GM19328 (cell line): Measurements from ENCODE around the gene CLDN12.
"Not testable (repeated sequence)": the region's sequence is repeated elsewhere in the genome, so short reads cannot be mapped to it uniquely, and the experiment has no call there.

Experiments
- ATAC-seq: cut with Tn5 transposase; IDR thresholded peaks from one replicate; pipeline ENCODE4 v1.9.1; 2021; ENCODE audit warnings: mild to moderate bottlenecking, moderate library complexity; ENCODE audit not compliant: unreplicated experiment

CLDN12 gene

GRCh38 chr7:90432752-90433151, 29.5 kb downstream of the CLDN12 start:
- no peak for ATAC-seq

DNA sequence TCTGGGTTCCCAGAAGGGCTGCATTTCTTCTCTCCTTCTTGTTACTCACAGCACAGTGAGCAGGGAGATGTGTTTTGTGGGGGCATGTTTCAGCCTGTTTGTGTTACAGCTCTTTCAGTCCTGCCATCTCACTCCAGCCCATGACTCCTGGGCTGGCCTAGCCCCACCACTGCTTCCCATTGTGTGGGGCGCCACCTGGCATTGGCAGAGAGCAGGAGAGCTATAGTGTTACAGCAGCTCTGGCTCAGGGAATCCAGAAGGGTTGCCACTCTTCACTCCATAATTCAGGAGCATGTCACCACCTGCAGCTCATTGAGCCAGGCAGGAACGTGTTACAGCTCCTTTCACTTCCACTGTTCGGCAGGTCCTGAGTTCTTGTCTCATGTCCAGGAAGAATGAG, 30.0 kb downstream of the CLDN12 start:
- ATAC-seq: no peak

DNA sequence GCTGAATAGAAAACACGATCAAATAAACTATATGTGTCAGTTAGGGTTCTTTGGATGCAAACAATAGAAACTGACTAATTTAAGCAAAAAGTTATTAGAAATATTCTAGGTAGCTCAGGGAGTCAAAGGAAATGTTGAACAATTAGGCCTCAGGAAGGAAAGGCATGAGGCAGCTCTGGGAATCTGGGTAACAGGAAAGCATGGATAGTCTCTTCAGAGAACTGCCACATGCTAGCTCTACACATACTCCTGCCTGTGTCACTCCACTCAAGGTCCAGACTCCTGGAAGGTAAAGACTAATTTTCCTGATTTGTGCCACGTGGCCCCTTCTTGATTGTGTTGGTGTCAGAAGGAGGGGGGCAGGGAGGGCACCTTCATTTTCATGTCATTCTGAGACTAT, 42.4 kb downstream of the CLDN12 start:
- no peak for ATAC-seq

DNA sequence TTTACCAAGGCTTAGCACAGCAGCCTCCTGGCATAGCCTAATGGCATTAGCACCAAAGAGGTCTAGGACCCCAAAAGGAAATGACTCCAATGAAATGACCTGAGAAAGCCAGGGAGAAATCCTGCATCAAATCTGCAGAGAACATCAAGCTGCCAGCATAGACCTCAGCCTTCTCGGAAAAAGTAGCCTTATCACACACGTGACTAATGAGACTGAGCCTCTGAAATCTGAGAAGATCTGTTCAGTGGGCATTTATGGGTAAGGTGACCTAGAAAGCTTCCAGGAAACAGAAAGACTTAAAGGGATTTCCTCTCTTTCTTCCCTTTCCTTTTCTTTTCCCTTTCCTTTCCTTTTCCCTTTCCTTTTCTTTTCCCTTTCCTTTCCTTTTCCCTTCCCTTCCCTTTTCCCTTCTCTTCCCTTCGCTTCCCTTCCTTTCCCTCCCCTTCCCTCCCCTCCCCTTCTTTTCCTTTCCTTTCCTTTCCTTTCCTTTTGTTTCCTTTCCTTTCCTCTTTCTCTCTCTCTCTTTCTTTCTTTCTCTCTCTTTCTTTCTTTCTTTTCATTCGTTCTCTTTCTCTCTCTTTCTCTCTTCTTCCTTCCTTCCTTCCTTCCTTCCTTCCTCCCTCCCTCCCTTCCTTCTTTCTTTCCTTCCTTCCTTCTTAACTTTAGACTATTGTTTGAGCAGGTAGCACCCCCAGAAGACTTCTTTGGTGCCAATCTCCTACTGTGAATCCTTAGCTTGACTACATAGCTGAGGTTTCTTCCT, 43.1 kb downstream of the CLDN12 start:
- ATAC-seq: no peak

DNA sequence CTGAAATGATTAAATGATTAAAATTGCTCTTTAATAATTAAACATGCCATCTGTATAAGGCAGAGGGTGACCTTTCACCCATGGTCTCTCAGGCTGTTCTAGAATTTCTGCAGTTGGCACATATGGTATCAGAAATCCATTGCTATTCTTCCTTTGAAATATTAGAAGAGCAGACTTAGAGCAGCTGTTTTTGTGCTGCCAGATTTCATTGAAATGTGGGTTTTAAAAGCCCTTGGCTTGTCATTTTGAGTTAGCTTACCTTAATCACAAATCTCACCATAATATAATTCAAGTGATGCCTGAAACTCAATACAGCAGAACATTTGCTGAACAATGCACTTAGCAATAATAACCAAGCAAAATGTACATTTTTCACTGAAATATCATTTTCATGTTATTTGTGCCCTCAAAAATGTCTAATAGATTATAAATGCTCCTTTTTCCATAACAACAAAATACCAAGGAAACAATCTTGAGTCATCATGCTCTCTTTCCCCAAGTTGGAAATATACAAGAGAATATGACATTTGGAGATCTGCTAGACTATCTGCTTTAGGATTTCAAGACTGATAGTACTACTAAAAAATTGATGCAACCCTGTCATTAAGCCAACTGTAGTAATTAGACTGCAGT, 50.1 kb downstream of the CLDN12 start:
- no peak for ATAC-seq

DNA sequence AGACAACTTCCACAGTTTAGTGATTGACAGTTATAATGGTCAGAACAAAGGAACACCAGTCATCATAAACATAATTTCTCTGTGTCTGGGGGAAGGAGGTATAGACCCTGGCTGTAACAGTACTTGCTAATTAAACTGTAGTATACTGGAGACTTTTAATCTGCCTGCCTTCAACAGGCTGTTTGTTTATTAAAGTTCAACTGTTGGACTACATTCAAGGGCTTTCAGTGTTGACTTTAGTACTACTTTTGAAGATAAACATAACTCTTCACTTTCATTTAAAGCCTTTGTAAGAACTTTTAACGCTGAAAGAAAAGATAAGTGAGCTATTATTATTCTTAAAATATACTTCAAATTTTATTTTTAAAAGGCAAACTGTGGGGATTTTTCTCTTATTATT, 50.7 kb downstream of the CLDN12 start:
- ATAC-seq: no peak

DNA sequence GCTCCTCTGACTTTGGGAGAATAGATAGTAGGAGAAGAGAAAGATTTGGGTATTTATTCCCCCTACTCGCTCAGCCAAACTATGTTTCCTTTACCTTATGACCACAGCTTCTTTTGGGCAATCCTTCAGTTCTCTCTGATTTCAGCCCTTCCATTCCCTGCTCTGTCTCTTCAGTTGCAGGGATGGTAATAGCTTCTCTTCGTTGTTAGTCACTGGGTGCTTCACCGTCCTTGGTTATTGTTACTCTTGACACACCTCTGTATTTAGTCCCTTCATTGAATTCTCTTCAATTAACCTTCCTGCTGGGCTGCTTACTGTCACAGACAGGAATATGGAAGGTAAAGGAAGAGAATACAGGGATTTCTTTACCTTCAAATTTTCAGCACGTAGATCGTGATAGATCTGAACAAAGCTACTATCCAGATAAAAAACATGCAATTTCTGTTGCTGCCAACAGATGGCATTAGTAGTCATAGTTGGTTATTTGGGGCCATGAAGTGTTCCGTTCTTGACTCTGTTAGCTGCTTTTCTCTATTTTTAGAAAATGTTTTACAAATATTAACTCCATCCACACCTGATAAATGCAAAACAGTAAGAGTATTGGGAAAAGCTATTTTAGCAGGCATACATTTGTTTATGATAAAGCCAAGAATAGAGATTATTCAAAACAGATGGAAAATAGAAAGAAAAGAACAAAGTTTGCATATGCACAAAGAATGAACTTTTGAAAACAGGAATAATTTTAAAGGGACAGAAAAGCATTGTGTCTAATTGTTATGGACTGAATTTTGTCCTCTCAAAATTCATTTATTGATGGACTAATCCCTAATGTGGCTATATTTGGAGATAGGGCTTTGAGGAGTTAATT, 52.1 kb downstream of the CLDN12 start:
- ATAC-seq: no peak

DNA sequence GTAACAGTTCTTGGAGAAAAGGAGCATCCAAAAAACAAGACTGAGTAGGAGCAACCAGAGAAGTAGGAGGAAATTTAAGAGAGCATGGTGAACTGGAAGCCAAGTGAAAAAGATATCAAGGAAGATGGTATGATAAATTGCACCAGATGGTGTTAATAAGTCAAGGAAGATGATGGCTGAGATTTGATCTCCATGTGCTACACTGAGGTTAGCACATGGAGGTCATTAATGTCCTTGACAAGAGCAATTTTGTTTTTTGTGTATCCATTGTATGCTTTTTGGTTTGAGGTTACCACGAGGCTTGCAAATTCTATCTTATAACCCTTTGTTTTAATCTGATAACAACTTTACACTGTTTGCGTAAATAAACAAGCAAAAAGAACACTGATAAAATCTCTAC, 54.8 kb downstream of the CLDN12 start:
- no peak for ATAC-seq

GRCh38 chr7:90459888-90460287, 56.6 kb downstream of the CLDN12 start:
- no peak for ATAC-seq

DNA sequence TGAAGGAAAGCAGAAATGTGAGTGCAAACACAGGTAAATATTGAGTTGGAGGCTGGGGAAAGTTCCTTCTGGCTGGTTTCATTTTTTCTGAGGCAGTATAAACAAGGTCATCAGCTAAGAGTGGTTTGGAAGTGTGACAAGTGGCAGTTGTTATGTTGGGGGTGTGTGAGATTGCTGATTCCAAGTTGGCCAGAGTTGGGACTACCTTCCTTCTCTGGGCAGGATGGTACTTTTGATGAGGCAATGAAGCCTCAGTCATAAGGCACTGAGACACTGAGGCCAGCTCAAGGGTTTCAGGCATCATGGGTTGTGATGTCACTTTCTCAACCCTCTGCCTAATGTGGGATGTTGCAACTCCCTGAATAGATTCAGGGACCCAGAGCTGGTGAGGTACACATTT, 58.0 kb downstream of the CLDN12 start:
- ATAC-seq: no peak

DNA sequence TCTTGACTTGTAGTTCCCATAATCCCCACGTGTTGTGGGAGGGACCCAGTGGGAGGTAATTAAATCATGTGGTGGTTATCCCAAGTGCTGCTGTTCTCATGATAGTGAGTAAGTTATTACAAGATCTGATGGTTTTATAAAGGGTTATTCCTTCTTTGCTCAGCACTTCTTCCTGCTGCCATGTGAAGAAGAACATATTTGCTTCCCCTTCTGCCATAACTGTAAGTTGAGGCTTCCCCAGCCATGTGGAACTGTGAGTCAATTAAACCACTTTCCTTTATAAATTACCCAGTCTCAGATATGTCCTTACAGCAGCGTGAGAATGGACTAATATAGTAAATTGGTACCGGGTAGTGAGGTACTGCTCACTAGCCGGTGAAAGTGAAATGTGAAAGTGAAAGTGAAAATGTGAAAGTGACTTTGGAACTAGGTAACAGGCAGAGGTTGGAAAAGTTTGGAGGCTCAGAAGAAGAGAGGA, 59.9 kb downstream of the CLDN12 start:
- ATAC-seq: not testable (repeated sequence)
